HepG2 (cell line): ENCODE data around the gene GPR25. TPM values are rescaled to one million over a fixed set of nuclear protein-coding genes. Genes with fewer than 3 reads are reported as not detected.

Experiments used
- JUN ChIP-seq: sonication (generic); formaldehyde crosslinking; IDR thresholded peaks from 2 replicates; pipeline ENCODE4 v1.4.0; 2020; ENCODE audit warnings: mild to moderate bottlenecking, missing genetic modification reagents
- MAZ ChIP-seq, 2 experiments: sonication (generic) in 1 of 2; formaldehyde crosslinking in 1 of 2; IDR thresholded peaks; 2 replicates each; pipeline versions ENCODE4 v1.5.0 to v1.6.1; 2012 to 2020; ENCODE audit warnings: low read depth in 2 of 2, mild to moderate bottlenecking in 2 of 2, borderline replicate concordance in 1 of 2, improper control_type of control experiment in 1 of 2, low read length in 1 of 2, missing genetic modification reagents in 1 of 2, moderate library complexity in 1 of 2
- MEIS1 ChIP-seq: sonication (generic); formaldehyde crosslinking; IDR thresholded peaks from 2 replicates; pipeline ENCODE4 v1.9.0; 2021; ENCODE audit warnings: mild to moderate bottlenecking, missing genetic modification reagents, moderate library complexity, borderline replicate concordance
- ZNF468 ChIP-seq: sonication (generic); formaldehyde crosslinking; IDR thresholded peaks from 2 replicates; pipeline ENCODE4 v1.8.0; 2022; ENCODE audit warnings: mild to moderate bottlenecking, moderate library complexity, missing genetic modification reagents
- ZNF766 ChIP-seq: sonication (generic); formaldehyde crosslinking; IDR thresholded peaks from 2 replicates; pipeline ENCODE4 v1.5.0; 2020; ENCODE audit warnings: missing genetic modification reagents, borderline replicate concordance
- polyA plus RNA-seq, 8 experiments: library from polyadenylated mRNA; depleted of rRNA in 3 of 8; stranded (reverse) in 7 of 8; unstranded in 1 of 8; fragments of >200 nt; fragmentation: Illumina TruSeq in 4 of 8; extraction: Trizol in 4 of 8; gene quantifications; 2 replicates each; pipeline versions ENCODE4 v1.2.1 to v1.2.3, GENCODE V29; 2011 to 2016; ENCODE audit warnings: low read depth in 4 of 8, missing spikeins in 1 of 8, mixed read lengths in 1 of 8; ENCODE audit not compliant: insufficient read depth in 1 of 8
- total RNA-seq, 5 experiments: library from RNA; depleted of rRNA; stranded (reverse); fragments of >200 nt; fragmentation: Illumina TruSeq; extraction: Trizol; gene quantifications; 2 replicates each; pipeline ENCODE4 v1.2.3, GENCODE V29; 2016; ENCODE audit warnings: low read depth in 1 of 5
- TF ChIP-seq, protein P1 (sequence below): sonication (generic); formaldehyde crosslinking; IDR thresholded peaks from 2 replicates; pipeline ENCODE4 v1.9.0; 2021; ENCODE audit warnings: mild to moderate bottlenecking, missing genetic modification reagents
- TF ChIP-seq, protein P2 (sequence below): sonication (generic); formaldehyde crosslinking; IDR thresholded peaks from 2 replicates; pipeline ENCODE4 v1.4.0; 2020; ENCODE audit warnings: mild to moderate bottlenecking, missing genetic modification reagents, borderline replicate concordance
- TF ChIP-seq, protein P3 (sequence below): sonication (generic); formaldehyde crosslinking; IDR thresholded peaks from 2 replicates; pipeline ENCODE4 v1.8.0; 2022; ENCODE audit warnings: missing genetic modification reagents, mild to moderate bottlenecking, inconsistent platforms, borderline replicate concordance
- TF ChIP-seq, protein P4 (sequence below): sonication (generic); formaldehyde crosslinking; IDR thresholded peaks from 2 replicates; pipeline ENCODE4 v1.9.0; 2021; ENCODE audit warnings: missing genetic modification reagents, borderline replicate concordance

Gene GPR25
- total and polyA plus RNA-seq, 2 of the 13 experiments (the other 11 are each of a cell fraction or from before 2014, with no cell fraction given), result not detected

DNA sequence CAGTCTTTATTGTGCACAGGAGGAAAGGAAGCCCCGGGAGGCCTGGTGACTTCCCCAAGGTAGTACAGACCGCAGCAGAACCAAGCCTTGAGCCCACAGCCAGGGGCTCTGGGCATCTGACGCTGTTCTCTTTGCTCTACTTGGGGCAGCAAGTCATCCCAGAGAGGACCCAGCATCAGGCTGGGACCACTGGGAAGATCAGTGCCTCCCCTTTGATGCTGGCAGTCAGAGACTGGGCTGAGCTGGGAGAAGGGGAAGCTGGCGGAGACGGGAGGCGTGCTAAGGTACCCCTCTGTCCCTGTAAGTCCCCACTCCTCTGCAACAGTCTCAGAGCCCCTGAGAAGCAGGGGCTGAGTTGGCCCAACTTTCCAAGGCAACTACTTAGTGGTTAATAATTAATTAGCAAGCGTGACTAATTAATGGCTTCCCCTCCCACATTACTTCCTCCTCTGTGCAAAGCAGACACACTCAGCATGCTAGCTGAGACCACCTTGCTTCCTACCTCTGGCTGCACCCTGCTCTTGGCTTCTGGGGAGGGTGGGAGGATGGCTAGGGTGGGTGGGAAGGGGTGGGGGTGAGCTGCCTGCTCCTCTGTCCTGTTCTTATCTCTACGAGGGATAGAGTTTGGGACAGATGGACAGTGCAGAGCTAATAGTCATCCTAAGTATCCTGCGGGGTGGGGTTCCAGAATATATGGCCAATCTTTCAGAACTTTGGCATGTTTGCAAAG lies 23.2 kb downstream of the GPR25 start (continued):
- TF ChIP-seq, protein P1, sequence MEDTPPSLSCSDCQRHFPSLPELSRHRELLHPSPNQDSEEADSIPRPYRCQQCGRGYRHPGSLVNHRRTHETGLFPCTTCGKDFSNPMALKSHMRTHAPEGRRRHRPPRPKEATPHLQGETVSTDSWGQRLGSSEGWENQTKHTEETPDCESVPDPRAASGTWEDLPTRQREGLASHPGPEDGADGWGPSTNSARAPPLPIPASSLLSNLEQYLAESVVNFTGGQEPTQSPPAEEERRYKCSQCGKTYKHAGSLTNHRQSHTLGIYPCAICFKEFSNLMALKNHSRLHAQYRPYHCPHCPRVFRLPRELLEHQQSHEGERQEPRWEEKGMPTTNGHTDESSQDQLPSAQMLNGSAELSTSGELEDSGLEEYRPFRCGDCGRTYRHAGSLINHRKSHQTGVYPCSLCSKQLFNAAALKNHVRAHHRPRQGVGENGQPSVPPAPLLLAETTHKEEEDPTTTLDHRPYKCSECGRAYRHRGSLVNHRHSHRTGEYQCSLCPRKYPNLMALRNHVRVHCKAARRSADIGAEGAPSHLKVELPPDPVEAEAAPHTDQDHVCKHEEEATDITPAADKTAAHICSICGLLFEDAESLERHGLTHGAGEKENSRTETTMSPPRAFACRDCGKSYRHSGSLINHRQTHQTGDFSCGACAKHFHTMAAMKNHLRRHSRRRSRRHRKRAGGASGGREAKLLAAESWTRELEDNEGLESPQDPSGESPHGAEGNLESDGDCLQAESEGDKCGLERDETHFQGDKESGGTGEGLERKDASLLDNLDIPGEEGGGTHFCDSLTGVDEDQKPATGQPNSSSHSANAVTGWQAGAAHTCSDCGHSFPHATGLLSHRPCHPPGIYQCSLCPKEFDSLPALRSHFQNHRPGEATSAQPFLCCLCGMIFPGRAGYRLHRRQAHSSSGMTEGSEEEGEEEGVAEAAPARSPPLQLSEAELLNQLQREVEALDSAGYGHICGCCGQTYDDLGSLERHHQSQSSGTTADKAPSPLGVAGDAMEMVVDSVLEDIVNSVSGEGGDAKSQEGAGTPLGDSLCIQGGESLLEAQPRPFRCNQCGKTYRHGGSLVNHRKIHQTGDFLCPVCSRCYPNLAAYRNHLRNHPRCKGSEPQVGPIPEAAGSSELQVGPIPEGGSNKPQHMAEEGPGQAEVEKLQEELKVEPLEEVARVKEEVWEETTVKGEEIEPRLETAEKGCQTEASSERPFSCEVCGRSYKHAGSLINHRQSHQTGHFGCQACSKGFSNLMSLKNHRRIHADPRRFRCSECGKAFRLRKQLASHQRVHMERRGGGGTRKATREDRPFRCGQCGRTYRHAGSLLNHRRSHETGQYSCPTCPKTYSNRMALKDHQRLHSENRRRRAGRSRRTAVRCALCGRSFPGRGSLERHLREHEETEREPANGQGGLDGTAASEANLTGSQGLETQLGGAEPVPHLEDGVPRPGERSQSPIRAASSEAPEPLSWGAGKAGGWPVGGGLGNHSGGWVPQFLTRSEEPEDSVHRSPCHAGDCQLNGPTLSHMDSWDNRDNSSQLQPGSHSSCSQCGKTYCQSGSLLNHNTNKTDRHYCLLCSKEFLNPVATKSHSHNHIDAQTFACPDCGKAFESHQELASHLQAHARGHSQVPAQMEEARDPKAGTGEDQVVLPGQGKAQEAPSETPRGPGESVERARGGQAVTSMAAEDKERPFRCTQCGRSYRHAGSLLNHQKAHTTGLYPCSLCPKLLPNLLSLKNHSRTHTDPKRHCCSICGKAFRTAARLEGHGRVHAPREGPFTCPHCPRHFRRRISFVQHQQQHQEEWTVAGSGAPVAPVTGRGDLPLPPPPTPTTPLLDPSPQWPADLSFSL (CRISPR knock-in tag), result no peak
- no peak; the same call in 1 of the 2 replicates for TF ChIP-seq MAZ (IDR thresholded peaks at IDR 0.05; ENCODE audit: borderline replicate concordance, low read depth, low read length)
- TF ChIP-seq MAZ (CRISPR knock-in tag; IDR thresholded peaks at IDR 0.05; ENCODE audit: low read depth), result no peak
- TF ChIP-seq, protein P2, sequence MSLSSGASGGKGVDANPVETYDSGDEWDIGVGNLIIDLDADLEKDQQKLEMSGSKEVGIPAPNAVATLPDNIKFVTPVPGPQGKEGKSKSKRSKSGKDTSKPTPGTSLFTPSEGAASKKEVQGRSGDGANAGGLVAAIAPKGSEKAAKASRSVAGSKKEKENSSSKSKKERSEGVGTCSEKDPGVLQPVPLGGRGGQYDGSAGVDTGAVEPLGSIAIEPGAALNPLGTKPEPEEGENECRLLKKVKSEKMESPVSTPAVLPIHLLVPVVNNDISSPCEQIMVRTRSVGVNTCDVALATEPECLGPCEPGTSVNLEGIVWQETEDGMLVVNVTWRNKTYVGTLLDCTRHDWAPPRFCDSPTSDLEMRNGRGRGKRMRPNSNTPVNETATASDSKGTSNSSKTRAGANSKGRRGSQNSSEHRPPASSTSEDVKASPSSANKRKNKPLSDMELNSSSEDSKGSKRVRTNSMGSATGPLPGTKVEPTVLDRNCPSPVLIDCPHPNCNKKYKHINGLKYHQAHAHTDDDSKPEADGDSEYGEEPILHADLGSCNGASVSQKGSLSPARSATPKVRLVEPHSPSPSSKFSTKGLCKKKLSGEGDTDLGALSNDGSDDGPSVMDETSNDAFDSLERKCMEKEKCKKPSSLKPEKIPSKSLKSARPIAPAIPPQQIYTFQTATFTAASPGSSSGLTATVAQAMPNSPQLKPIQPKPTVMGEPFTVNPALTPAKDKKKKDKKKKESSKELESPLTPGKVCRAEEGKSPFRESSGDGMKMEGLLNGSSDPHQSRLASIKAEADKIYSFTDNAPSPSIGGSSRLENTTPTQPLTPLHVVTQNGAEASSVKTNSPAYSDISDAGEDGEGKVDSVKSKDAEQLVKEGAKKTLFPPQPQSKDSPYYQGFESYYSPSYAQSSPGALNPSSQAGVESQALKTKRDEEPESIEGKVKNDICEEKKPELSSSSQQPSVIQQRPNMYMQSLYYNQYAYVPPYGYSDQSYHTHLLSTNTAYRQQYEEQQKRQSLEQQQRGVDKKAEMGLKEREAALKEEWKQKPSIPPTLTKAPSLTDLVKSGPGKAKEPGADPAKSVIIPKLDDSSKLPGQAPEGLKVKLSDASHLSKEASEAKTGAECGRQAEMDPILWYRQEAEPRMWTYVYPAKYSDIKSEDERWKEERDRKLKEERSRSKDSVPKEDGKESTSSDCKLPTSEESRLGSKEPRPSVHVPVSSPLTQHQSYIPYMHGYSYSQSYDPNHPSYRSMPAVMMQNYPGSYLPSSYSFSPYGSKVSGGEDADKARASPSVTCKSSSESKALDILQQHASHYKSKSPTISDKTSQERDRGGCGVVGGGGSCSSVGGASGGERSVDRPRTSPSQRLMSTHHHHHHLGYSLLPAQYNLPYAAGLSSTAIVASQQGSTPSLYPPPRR (CRISPR knock-in tag), result no peak
- no peak for TF ChIP-seq MEIS1 (CRISPR knock-in tag)
- 0 out of 2 replicates have a peak, but pooled peaks have one; percentile 46 for TF ChIP-seq ZNF468
- TF ChIP-seq, protein P3, sequence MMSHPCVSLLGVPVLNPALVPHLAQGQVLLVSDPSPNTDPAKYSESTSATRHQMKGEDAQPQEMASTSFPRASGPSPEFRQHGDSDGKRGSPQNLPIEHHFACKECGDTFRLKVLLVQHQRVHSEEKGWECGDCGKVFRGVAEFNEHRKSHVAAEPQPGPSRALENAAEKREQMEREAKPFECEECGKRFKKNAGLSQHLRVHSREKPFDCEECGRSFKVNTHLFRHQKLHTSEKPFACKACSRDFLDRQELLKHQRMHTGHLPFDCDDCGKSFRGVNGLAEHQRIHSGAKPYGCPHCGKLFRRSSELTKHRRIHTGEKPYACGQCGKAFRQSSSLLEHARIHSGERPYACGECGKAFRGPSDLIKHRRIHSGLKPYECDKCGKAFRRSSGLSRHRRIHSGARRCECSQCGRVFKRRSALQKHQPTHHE (CRISPR knock-in tag), result no peak
- TF ChIP-seq, protein P4, sequence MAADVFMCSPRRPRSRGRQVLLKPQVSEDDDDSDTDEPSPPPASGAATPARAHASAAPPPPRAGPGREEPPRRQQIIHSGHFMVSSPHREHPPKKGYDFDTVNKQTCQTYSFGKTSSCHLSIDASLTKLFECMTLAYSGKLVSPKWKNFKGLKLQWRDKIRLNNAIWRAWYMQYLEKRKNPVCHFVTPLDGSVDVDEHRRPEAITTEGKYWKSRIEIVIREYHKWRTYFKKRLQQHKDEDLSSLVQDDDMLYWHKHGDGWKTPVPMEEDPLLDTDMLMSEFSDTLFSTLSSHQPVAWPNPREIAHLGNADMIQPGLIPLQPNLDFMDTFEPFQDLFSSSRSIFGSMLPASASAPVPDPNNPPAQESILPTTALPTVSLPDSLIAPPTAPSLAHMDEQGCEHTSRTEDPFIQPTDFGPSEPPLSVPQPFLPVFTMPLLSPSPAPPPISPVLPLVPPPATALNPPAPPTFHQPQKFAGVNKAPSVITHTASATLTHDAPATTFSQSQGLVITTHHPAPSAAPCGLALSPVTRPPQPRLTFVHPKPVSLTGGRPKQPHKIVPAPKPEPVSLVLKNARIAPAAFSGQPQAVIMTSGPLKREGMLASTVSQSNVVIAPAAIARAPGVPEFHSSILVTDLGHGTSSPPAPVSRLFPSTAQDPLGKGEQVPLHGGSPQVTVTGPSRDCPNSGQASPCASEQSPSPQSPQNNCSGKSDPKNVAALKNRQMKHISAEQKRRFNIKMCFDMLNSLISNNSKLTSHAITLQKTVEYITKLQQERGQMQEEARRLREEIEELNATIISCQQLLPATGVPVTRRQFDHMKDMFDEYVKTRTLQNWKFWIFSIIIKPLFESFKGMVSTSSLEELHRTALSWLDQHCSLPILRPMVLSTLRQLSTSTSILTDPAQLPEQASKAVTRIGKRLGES (CRISPR knock-in tag), result no peak
- TF ChIP-seq JUN, result no peak
- TF ChIP-seq ZNF766 (CRISPR knock-in tag), result no peak
